Measurements from ENCODE around the gene RAB40C. TPM values are rescaled to one million over a fixed set of nuclear protein-coding genes. Genes with fewer than 3 reads are reported as not detected.

Gene RAB40C
- total and polyA plus RNA-seq, 2 donors (not counting 1 experiment from before 2014, with no cell fraction given) = 3.2 to 11.6 TPM

DNA sequence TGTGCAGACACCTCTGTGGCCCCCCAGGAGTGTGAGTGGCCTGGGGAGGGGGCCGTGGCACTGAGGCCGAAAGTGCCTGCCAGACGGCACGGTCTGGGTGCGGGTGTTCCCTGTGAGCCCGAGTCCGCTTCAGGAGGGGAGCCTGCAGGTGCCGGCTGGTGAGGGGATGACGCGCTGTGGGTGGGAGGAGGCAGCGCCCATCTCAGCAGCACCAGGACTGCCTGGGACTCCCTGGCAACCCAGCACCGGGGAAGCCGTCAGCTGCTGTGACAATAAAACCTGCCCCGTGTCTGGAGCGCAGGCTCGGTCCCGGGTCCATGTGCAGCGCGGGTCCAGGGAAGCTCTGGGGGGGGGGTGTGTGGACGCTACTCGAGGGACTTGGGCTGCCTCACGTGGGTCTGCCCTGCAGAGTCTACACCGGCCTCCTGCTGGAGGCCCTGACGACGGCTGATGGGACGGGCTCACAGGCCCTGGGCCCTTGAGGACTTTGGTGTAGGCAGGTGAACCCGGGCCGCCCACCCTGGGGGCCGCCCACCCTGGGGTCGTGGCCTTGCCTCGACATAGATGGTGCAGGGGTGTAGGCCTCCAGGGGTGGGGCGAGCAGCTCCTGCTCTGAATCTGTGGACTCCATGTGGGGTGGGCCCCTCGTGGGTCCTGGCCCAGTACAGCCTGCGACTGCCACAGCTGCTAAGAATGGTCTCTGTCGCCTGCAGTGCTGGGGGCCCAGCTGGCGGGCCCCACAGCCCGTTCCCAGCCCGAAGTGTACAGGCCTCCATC lies 5.9 kb upstream of the RAB40C start:
- Histone ChIP-seq H3K79me2 (ENCODE audit: control insufficient read depth, insufficient read depth, low read length) (peaks cover 4% of the 10 kb centered on the region), H3K4me2 (ENCODE audit: extremely low read depth, insufficient read depth, low read length) (no peak overlapping the region), H2AFZ (ENCODE audit: low read length) (no peak overlapping the region), H4K20me1 (ENCODE audit: control insufficient read depth, extremely low read depth, insufficient read depth, low read length) (no peaks in the 10 kb centered on the region), H3K9ac (ENCODE audit: insufficient read depth, low read length) (no peak overlapping the region), H3K9me3 (ENCODE audit: control insufficient read depth, insufficient read depth, low read depth, low read length) (no peaks in the 10 kb centered on the region), H3K36me3 (ENCODE audit: control insufficient read depth, insufficient read depth, low read length) (peaks cover 4% of the 10 kb centered on the region), H3K27me3 (ENCODE audit: control insufficient read depth, insufficient read depth, low read length) (no peaks in the 10 kb centered on the region), H3K4me1 (ENCODE audit: control insufficient read depth, extremely low read depth, insufficient read depth, low read length) (peaks cover 11% of the 10 kb centered on the region), H3K27ac (ENCODE audit: insufficient read depth, low read length) (no peak overlapping the region), H3K4me3 (replicated peaks in 1 of 4; ENCODE audit: control extremely low read depth in 1 of 4, insufficient read depth in 1 of 4, low read depth in 3 of 4, low read length in 4 of 4) (no peak overlapping the region)
- no peak for DNase-seq (ENCODE audit: low read depth in 2 of 2)
- no peak for TF ChIP-seq EZH2 (IDR thresholded peaks at IDR 0.05; ENCODE audit: low read length, missing control alignments)
- TF ChIP-seq CTCF (conservative IDR thresholded peaks at IDR 0.05 in 1 of 2, IDR thresholded peaks at IDR 0.05 in 1 of 2; ENCODE audit: low read depth in 1 of 2, low read length in 2 of 2) = no peak

- Histone ChIP-seq H3K27ac (ENCODE audit: insufficient read depth, low read length) (no peak overlapping the region), H3K4me1 (ENCODE audit: control insufficient read depth, extremely low read depth, insufficient read depth, low read length) (peaks cover 11% of the 10 kb centered on the region), H3K4me2 (ENCODE audit: extremely low read depth, insufficient read depth, low read length) (no peak overlapping the region), H3K9ac (ENCODE audit: insufficient read depth, low read length) (no peak overlapping the region), H2AFZ (ENCODE audit: low read length) (no peak overlapping the region), H3K79me2 (ENCODE audit: control insufficient read depth, insufficient read depth, low read length) (peaks cover 4% of the 10 kb centered on the region), H3K9me3 (ENCODE audit: control insufficient read depth, insufficient read depth, low read depth, low read length) (no peaks in the 10 kb centered on the region), H4K20me1 (ENCODE audit: control insufficient read depth, extremely low read depth, insufficient read depth, low read length) (no peaks in the 10 kb centered on the region), H3K27me3 (ENCODE audit: control insufficient read depth, insufficient read depth, low read length) (no peaks in the 10 kb centered on the region), H3K36me3 (ENCODE audit: control insufficient read depth, insufficient read depth, low read length) (peaks cover 4% of the 10 kb centered on the region), H3K4me3 (replicated peaks in 1 of 4; ENCODE audit: control extremely low read depth in 1 of 4, insufficient read depth in 1 of 4, low read depth in 3 of 4, low read length in 4 of 4) (no peak overlapping the region)
- TF ChIP-seq CTCF (conservative IDR thresholded peaks at IDR 0.05 in 1 of 2, IDR thresholded peaks at IDR 0.05 in 1 of 2; ENCODE audit: low read depth in 1 of 2, low read length in 2 of 2) (no peak), EZH2 (IDR thresholded peaks at IDR 0.05; ENCODE audit: low read length, missing control alignments) (no peak)
- DNase-seq (ENCODE audit: low read depth in 2 of 2) = no peak
Measured at GRCh38 chr16:585351-585750, 4.5 kb upstream of the RAB40C start.

DNA sequence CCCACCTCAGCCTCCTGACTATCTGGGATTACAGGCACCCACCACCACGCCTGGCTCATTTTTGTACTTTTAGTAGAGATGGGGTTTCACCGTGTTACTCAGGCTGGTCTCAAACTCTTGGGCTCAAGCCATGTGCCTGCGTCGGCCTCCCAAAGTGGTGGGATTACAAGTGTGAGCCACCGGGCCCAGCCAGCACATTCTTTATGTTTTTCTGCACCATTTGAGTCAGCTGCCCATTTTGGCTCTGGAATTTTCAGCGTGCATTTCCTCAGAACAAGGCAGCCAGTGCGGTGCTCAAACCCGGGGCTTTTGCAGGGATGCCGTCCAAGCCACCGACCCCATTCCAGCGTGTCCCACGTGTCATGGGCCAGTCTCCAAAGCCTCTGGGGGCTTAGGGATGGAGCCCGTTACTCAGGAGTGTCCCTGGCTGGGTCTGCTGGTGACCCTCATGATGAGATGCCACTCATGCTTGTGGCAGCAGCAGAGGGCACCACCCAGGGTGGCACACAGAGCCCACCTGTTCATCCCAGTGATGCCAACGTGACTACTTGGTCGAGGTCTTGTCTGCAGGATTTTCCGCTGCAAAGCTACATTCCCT lies 3.7 kb upstream of the RAB40C start:
- no peak overlapping the region for H3K27ac ChIP-seq (ENCODE audit: insufficient read depth, low read length)
- no peak overlapping the region for H2AFZ ChIP-seq (ENCODE audit: low read length)
- TF ChIP-seq EZH2 (IDR thresholded peaks at IDR 0.05; ENCODE audit: low read length, missing control alignments) = no peak
- no peak for TF ChIP-seq CTCF (conservative IDR thresholded peaks at IDR 0.05 in 1 of 2, IDR thresholded peaks at IDR 0.05 in 1 of 2; ENCODE audit: low read depth in 1 of 2, low read length in 2 of 2)
- peaks cover 4% of the 10 kb centered on the region for H3K36me3 ChIP-seq (ENCODE audit: control insufficient read depth, insufficient read depth, low read length)
- H3K9me3 ChIP-seq (ENCODE audit: control insufficient read depth, insufficient read depth, low read depth, low read length) = no peaks in the 10 kb centered on the region
- peaks cover 12% of the 10 kb centered on the region for H3K79me2 ChIP-seq (ENCODE audit: control insufficient read depth, insufficient read depth, low read length)
- peak; percentile 19 to 62 for DNase-seq (ENCODE audit: low read depth in 2 of 2)
- no peak overlapping the region for H3K4me3 ChIP-seq (replicated peaks in 1 of 4; ENCODE audit: control extremely low read depth in 1 of 4, insufficient read depth in 1 of 4, low read depth in 3 of 4, low read length in 4 of 4)
- no peak overlapping the region for H3K9ac ChIP-seq (ENCODE audit: insufficient read depth, low read length)
- peaks cover 15% of the 10 kb centered on the region for H3K4me1 ChIP-seq (ENCODE audit: control insufficient read depth, extremely low read depth, insufficient read depth, low read length)
- no peaks in the 10 kb centered on the region for H4K20me1 ChIP-seq (ENCODE audit: control insufficient read depth, extremely low read depth, insufficient read depth, low read length)
- H3K4me2 ChIP-seq (ENCODE audit: extremely low read depth, insufficient read depth, low read length) = no peak overlapping the region
- no peaks in the 10 kb centered on the region for H3K27me3 ChIP-seq (ENCODE audit: control insufficient read depth, insufficient read depth, low read length)

Measured in fibroblast of lung (primary cell).